SK-N-SH treated with all-trans-retinoic acid at 6 μM for 48 hours (cell line): ENCODE results near the gene PLEKHM3.

Experiments used
- ATAC-seq: fragments of 200-7000 bp; cut with Tn5 transposase; 3 replicates; pipeline ENCODE4 v1.9.1; 2020; ENCODE audit warnings: mild to moderate bottlenecking, moderate library complexity
- ARNTL ChIP-seq: fragments of 450-650 bp; formaldehyde crosslinking; IDR thresholded peaks from 2 replicates; pipeline ENCODE4 v1.5.0; 2020; ENCODE audit warnings: low read depth, mild to moderate bottlenecking, moderate library complexity, borderline replicate concordance
- BACH2 ChIP-seq: fragments of 250-450 bp; sonication (Bioruptor Pico); IDR thresholded peaks from 2 replicates; pipeline ENCODE4 v1.9.0; 2021; ENCODE audit warnings: mild to moderate bottlenecking, borderline replicate concordance
- CREB5 ChIP-seq: fragments of 250-450 bp; sonication (Bioruptor Pico); IDR thresholded peaks from 2 replicates; pipeline ENCODE4 v1.5.1; 2020; ENCODE audit warnings: low read depth, mild to moderate bottlenecking, moderate library complexity
- ESRRG ChIP-seq: fragments of 250-450 bp; sonication (Bioruptor Pico); IDR thresholded peaks from 2 replicates; pipeline ENCODE4 v1.6.1; 2021; ENCODE audit warnings: mild to moderate bottlenecking
- GLIS3 ChIP-seq: fragments of 250-450 bp; sonication (Bioruptor Pico); IDR thresholded peaks from 2 replicates; pipeline ENCODE4 v1.5.0; 2020; ENCODE audit warnings: mild to moderate bottlenecking, moderate library complexity
- ISL1 ChIP-seq: fragments of 250-450 bp; sonication (Bioruptor Pico); IDR thresholded peaks from 2 replicates; pipeline ENCODE4 v2.1.2; 2022; ENCODE audit warnings: mild to moderate bottlenecking, moderate library complexity
- OSR1 ChIP-seq: fragments of 250-450 bp; sonication (Bioruptor Pico); IDR thresholded peaks from 2 replicates; pipeline ENCODE4 v1.8.0; 2022; ENCODE audit warnings: moderate library complexity, mild to moderate bottlenecking, inconsistent platforms
- PPARA ChIP-seq: fragments of 250-450 bp; sonication (Bioruptor Pico); IDR thresholded peaks from 2 replicates; pipeline ENCODE4 v1.5.0; 2020; ENCODE audit warnings: mild to moderate bottlenecking, borderline replicate concordance
- RARB ChIP-seq: fragments of 250-450 bp; sonication (Bioruptor Pico); IDR thresholded peaks from 2 replicates; pipeline ENCODE4 v1.8.0; 2021; ENCODE audit warnings: mild to moderate bottlenecking, moderate library complexity
- TCF4 ChIP-seq: fragments of 250-450 bp; sonication (Bioruptor Pico); IDR thresholded peaks from 2 replicates; pipeline ENCODE4 v1.8.0; 2021; ENCODE audit warnings: mild to moderate bottlenecking, moderate library complexity, borderline replicate concordance
- TOX ChIP-seq: fragments of 250-450 bp; sonication (Bioruptor Pico); IDR thresholded peaks from 2 replicates; pipeline ENCODE4 v1.8.0; 2021; ENCODE audit warnings: mild to moderate bottlenecking, moderate library complexity, borderline replicate concordance
- ZC3H10 ChIP-seq: fragments of 250-450 bp; sonication (Bioruptor Pico); IDR thresholded peaks from 2 replicates; pipeline ENCODE4 v1.5.1; 2021; ENCODE audit warnings: mild to moderate bottlenecking, moderate library complexity
- ZFP3 ChIP-seq: fragments of 250-450 bp; sonication (Bioruptor Pico); IDR thresholded peaks from 2 replicates; pipeline ENCODE4 v1.5.0; 2020; ENCODE audit warnings: mild to moderate bottlenecking, moderate library complexity
- ZFP30 ChIP-seq: fragments of 450-650 bp; formaldehyde crosslinking; IDR thresholded peaks from 2 replicates; pipeline ENCODE4 v1.5.0; 2022; ENCODE audit warnings: mild to moderate bottlenecking, moderate library complexity
- ZNF565 ChIP-seq: fragments of 450-650 bp; formaldehyde crosslinking; conservative IDR thresholded peaks from 2 replicates; pipeline ENCODE4 v1.5.0; 2020; ENCODE audit warnings: low read depth, mild to moderate bottlenecking, moderate library complexity
- ZNF70 ChIP-seq: fragments of 450-650 bp; formaldehyde crosslinking; IDR thresholded peaks from 2 replicates; pipeline ENCODE4 v1.5.0; 2020; ENCODE audit warnings: mild to moderate bottlenecking, moderate library complexity
- ZNF8 ChIP-seq: fragments of 450-650 bp; formaldehyde crosslinking; IDR thresholded peaks from 2 replicates; pipeline ENCODE4 v1.5.0; 2020; ENCODE audit warnings: mild to moderate bottlenecking, moderate library complexity
- TF ChIP-seq, protein P1 (sequence below): fragments of 250-450 bp; sonication (Bioruptor Pico); IDR thresholded peaks from 2 replicates; pipeline ENCODE4 v1.8.0; 2020; ENCODE audit warnings: mild to moderate bottlenecking, moderate library complexity, borderline replicate concordance
- TF ChIP-seq, protein P2 (sequence below): fragments of 250-450 bp; sonication (Bioruptor Pico); IDR thresholded peaks from 2 replicates; pipeline ENCODE4 v1.8.0; 2021; ENCODE audit warnings: low read depth, mild to moderate bottlenecking, moderate library complexity, borderline replicate concordance
- TF ChIP-seq, protein P3 (sequence below): fragments of 250-450 bp; sonication (Bioruptor Pico); IDR thresholded peaks from 2 replicates; pipeline ENCODE4 v1.5.0; 2020; ENCODE audit warnings: mild to moderate bottlenecking, moderate library complexity
- TF ChIP-seq, protein P4 (sequence below): fragments of 250-450 bp; sonication (Bioruptor Pico); IDR thresholded peaks from 2 replicates; pipeline ENCODE4 v1.5.1; 2021; ENCODE audit warnings: mild to moderate bottlenecking, moderate library complexity

PLEKHM3 gene

GRCh38 chr2:207836521-207837133, 188.7 kb downstream of the PLEKHM3 start:
- peak; percentile 45; the same call in 2 of the 3 replicates for ATAC-seq
- TF ChIP-seq ZNF8 (CRISPR knock-in tag) (no peak), RARB (no peak), ZNF565 (CRISPR knock-in tag) (no peak), PPARA (CRISPR knock-in tag) (no peak), GLIS3 (no peak), ZNF70 (CRISPR knock-in tag) (no peak), OSR1 (CRISPR knock-in tag) (no peak), ESRRG (CRISPR knock-in tag) (no peak), ISL1 (CRISPR knock-in tag) (no peak)
- TF ChIP-seq, protein P1, sequence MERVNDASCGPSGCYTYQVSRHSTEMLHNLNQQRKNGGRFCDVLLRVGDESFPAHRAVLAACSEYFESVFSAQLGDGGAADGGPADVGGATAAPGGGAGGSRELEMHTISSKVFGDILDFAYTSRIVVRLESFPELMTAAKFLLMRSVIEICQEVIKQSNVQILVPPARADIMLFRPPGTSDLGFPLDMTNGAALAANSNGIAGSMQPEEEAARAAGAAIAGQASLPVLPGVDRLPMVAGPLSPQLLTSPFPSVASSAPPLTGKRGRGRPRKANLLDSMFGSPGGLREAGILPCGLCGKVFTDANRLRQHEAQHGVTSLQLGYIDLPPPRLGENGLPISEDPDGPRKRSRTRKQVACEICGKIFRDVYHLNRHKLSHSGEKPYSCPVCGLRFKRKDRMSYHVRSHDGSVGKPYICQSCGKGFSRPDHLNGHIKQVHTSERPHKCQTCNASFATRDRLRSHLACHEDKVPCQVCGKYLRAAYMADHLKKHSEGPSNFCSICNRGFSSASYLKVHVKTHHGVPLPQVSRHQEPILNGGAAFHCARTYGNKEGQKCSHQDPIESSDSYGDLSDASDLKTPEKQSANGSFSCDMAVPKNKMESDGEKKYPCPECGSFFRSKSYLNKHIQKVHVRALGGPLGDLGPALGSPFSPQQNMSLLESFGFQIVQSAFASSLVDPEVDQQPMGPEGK (CRISPR knock-in tag) = no peak
- TF ChIP-seq, protein P2, sequence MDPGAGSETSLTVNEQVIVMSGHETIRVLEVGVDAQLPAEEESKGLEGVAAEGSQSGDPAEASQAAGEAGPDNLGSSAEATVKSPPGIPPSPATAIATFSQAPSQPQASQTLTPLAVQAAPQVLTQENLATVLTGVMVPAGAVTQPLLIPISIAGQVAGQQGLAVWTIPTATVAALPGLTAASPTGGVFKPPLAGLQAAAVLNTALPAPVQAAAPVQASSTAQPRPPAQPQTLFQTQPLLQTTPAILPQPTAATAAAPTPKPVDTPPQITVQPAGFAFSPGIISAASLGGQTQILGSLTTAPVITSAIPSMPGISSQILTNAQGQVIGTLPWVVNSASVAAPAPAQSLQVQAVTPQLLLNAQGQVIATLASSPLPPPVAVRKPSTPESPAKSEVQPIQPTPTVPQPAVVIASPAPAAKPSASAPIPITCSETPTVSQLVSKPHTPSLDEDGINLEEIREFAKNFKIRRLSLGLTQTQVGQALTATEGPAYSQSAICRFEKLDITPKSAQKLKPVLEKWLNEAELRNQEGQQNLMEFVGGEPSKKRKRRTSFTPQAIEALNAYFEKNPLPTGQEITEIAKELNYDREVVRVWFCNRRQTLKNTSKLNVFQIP (CRISPR knock-in tag) = no peak
- TF ChIP-seq, protein P3, sequence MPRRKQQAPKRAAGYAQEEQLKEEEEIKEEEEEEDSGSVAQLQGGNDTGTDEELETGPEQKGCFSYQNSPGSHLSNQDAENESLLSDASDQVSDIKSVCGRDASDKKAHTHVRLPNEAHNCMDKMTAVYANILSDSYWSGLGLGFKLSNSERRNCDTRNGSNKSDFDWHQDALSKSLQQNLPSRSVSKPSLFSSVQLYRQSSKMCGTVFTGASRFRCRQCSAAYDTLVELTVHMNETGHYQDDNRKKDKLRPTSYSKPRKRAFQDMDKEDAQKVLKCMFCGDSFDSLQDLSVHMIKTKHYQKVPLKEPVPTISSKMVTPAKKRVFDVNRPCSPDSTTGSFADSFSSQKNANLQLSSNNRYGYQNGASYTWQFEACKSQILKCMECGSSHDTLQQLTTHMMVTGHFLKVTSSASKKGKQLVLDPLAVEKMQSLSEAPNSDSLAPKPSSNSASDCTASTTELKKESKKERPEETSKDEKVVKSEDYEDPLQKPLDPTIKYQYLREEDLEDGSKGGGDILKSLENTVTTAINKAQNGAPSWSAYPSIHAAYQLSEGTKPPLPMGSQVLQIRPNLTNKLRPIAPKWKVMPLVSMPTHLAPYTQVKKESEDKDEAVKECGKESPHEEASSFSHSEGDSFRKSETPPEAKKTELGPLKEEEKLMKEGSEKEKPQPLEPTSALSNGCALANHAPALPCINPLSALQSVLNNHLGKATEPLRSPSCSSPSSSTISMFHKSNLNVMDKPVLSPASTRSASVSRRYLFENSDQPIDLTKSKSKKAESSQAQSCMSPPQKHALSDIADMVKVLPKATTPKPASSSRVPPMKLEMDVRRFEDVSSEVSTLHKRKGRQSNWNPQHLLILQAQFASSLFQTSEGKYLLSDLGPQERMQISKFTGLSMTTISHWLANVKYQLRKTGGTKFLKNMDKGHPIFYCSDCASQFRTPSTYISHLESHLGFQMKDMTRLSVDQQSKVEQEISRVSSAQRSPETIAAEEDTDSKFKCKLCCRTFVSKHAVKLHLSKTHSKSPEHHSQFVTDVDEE (CRISPR knock-in tag) = no peak

GRCh38 chr2:207835805-207836204, 189.5 kb downstream of the PLEKHM3 start:
- no peak for ATAC-seq

GRCh38 chr2:207833251-207833751, 192.0 kb downstream of the PLEKHM3 start:
- no peak for TF ChIP-seq TCF4 (CRISPR knock-in tag)
- no peak for TF ChIP-seq CREB5 (CRISPR knock-in tag)
- no peak for TF ChIP-seq BACH2 (CRISPR knock-in tag)
- no peak for TF ChIP-seq ZFP3 (CRISPR knock-in tag)
- TF ChIP-seq TOX (CRISPR knock-in tag) = no peak
- no peak for TF ChIP-seq ZC3H10 (CRISPR knock-in tag)
- no peak for TF ChIP-seq ZFP30 (CRISPR knock-in tag)
- TF ChIP-seq ESRRG (CRISPR knock-in tag) = no peak
- TF ChIP-seq, protein P4, sequence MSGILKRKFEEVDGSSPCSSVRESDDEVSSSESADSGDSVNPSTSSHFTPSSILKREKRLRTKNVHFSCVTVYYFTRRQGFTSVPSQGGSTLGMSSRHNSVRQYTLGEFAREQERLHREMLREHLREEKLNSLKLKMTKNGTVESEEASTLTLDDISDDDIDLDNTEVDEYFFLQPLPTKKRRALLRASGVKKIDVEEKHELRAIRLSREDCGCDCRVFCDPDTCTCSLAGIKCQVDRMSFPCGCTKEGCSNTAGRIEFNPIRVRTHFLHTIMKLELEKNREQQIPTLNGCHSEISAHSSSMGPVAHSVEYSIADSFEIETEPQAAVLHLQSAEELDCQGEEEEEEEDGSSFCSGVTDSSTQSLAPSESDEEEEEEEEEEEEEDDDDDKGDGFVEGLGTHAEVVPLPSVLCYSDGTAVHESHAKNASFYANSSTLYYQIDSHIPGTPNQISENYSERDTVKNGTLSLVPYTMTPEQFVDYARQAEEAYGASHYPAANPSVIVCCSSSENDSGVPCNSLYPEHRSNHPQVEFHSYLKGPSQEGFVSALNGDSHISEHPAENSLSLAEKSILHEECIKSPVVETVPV (CRISPR knock-in tag) = no peak
- no peak for ATAC-seq

More at GRCh38 chr2:207835805-207836204, 189.5 kb downstream of the PLEKHM3 start:
- TF ChIP-seq, protein P4 (CRISPR knock-in tag) = no peak
- no peak for TF ChIP-seq ARNTL (CRISPR knock-in tag)
- no peak for TF ChIP-seq BACH2 (CRISPR knock-in tag)
- no peak for TF ChIP-seq ESRRG (CRISPR knock-in tag)
- TF ChIP-seq ZNF8 (CRISPR knock-in tag) = no peak
- TF ChIP-seq TOX (CRISPR knock-in tag) = no peak
